Measurements from ENCODE around the gene LANCL1.

DNA sequence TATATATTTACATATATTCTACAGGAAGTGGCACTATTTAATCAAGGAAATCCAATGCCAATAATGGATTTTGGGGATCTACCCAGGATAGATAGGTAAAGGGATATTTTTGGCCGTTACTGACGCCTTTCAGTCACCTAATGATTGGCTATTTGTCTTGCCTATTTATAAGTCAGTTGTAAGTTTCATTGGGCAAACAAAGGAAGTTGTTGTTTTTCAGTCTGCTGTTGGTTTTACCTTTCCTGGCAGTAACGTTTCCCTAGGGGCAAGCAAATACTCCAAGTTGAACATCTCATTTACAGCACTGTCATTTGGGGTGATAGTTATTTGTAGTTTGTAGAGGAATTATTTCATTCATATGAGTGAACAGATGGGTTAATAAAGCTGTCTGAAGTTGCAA lies 17.0 kb upstream of the LANCL1 start:
- TF ChIP-seq ZNF785 (tag by site-specific recombination; IDR thresholded peaks at IDR 0.05): no peak
- TF ChIP-seq ZNF621 (tag by site-specific recombination; IDR thresholded peaks at IDR 0.05): no peak
- TF ChIP-seq, protein P1, sequence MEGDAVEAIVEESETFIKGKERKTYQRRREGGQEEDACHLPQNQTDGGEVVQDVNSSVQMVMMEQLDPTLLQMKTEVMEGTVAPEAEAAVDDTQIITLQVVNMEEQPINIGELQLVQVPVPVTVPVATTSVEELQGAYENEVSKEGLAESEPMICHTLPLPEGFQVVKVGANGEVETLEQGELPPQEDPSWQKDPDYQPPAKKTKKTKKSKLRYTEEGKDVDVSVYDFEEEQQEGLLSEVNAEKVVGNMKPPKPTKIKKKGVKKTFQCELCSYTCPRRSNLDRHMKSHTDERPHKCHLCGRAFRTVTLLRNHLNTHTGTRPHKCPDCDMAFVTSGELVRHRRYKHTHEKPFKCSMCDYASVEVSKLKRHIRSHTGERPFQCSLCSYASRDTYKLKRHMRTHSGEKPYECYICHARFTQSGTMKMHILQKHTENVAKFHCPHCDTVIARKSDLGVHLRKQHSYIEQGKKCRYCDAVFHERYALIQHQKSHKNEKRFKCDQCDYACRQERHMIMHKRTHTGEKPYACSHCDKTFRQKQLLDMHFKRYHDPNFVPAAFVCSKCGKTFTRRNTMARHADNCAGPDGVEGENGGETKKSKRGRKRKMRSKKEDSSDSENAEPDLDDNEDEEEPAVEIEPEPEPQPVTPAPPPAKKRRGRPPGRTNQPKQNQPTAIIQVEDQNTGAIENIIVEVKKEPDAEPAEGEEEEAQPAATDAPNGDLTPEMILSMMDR (tag by site-specific recombination; IDR thresholded peaks at IDR 0.05): no peak
- TF ChIP-seq ZNF23 (tag by site-specific recombination; IDR thresholded peaks at IDR 0.05; ENCODE audit: borderline replicate concordance): no peak
- TF ChIP-seq ZNF555 (tag by site-specific recombination; conservative IDR thresholded peaks at IDR 0.05): no peak
- no peak for TF ChIP-seq ZNF302 (tag by site-specific recombination; IDR thresholded peaks at IDR 0.05; ENCODE audit: low read depth)
